Measurements from ENCODE around the gene NFAM1.
A peak's percentile ranks its signal among the peaks of the same experiment; 100 is the strongest.

The NFAM1 gene

GRCh38 chr22:42432020-42432596 lies at the start of gene NFAM1:
Gene NFAM1, minus strand, starts transcription at chr22:42432403. Its CDS starts 46 bp downstream, at chr22:42432357.
- DNase-seq (ENCODE audit: low read depth in 2 of 2): no peak

- no peak for DNase-seq (ENCODE audit: low read depth in 2 of 2)
Measured at GRCh38 chr22:42475122-42475521, 42.9 kb upstream of the NFAM1 start.

- DNase-seq (ENCODE audit: low read depth in 2 of 2): no peak
Measured at GRCh38 chr22:42473484-42474193, 41.4 kb upstream of the NFAM1 start.

- no peak for DNase-seq (ENCODE audit: low read depth in 2 of 2)
Measured at GRCh38 chr22:42472671-42473070, 40.5 kb upstream of the NFAM1 start.

- no peak for DNase-seq (ENCODE audit: low read depth in 2 of 2)
Measured at GRCh38 chr22:42471441-42471840, 39.2 kb upstream of the NFAM1 start.

GRCh38 chr22:42470366-42471082 lies 38.3 kb upstream of the NFAM1 start:
- DNase-seq (ENCODE audit: low read depth in 2 of 2): no peak

- no peak for DNase-seq (ENCODE audit: low read depth in 2 of 2)
Measured at GRCh38 chr22:42468841-42469240, 36.6 kb upstream of the NFAM1 start.

- no peak for DNase-seq (ENCODE audit: low read depth in 2 of 2)
Measured at GRCh38 chr22:42462016-42462415, 29.8 kb upstream of the NFAM1 start.

- DNase-seq (ENCODE audit: low read depth in 2 of 2): no peak
Measured at GRCh38 chr22:42461511-42461910, 29.3 kb upstream of the NFAM1 start.

GRCh38 chr22:42459287-42460063 lies 27.3 kb upstream of the NFAM1 start:
- DNase-seq (ENCODE audit: low read depth in 2 of 2): no peak

GRCh38 chr22:42452916-42453315 lies 20.7 kb upstream of the NFAM1 start:
- no peak for DNase-seq (ENCODE audit: low read depth in 2 of 2)

- no peak for DNase-seq (ENCODE audit: low read depth in 2 of 2)
Measured at GRCh38 chr22:42452456-42452855, 20.3 kb upstream of the NFAM1 start.

GRCh38 chr22:42451499-42452145 lies 19.4 kb upstream of the NFAM1 start:
- no peak for DNase-seq (ENCODE audit: low read depth in 2 of 2)

- no peak for DNase-seq (ENCODE audit: low read depth in 2 of 2)
Measured at GRCh38 chr22:42450862-42451261, 18.7 kb upstream of the NFAM1 start.

- DNase-seq (ENCODE audit: low read depth in 2 of 2): no peak
Measured at GRCh38 chr22:42446151-42446550, 13.9 kb upstream of the NFAM1 start.

GRCh38 chr22:42444077-42444904 lies 12.1 kb upstream of the NFAM1 start:
- DNase-seq (ENCODE audit: low read depth in 2 of 2): peak; percentile 37 to 40

- no peak for DNase-seq (ENCODE audit: low read depth in 2 of 2)
Measured at GRCh38 chr22:42443240-42444076, 11.3 kb upstream of the NFAM1 start.

GRCh38 chr22:42442748-42443147 lies 10.5 kb upstream of the NFAM1 start:
- DNase-seq (ENCODE audit: low read depth in 2 of 2): no peak

GRCh38 chr22:42440728-42441127 lies 8.5 kb upstream of the NFAM1 start:
- no peak for DNase-seq (ENCODE audit: low read depth in 2 of 2)

Data from stimulated activated CD8-positive, alpha-beta memory T cell treated with anti-CD3 and anti-CD28 coated beads, Interleukin-15, amount 100 ng/mL, for 4 hours (primary cell).